Measurements from ENCODE around the gene UFC1.

- TF ChIP-seq CTCF (IDR thresholded peaks at IDR 0.05 in 2 of 3, conservative IDR thresholded peaks at IDR 0.05 in 1 of 3; ENCODE audit: borderline replicate concordance in 1 of 3, insufficient read depth in 1 of 3, low read depth in 2 of 3, low read length in 2 of 3): no peak
- TF ChIP-seq EZH2 (IDR thresholded peaks at IDR 0.05): no peak
- TF ChIP-seq POLR2A (IDR thresholded peaks at IDR 0.05; ENCODE audit: borderline replicate concordance, extremely low read depth, insufficient read depth, insufficient read length): no peak
- no peak for TF ChIP-seq ZNF274 (IDR thresholded peaks at IDR 0.05; ENCODE audit: low read depth, low read length)
- no peak for TF ChIP-seq TCF7L2 (IDR thresholded peaks at IDR 0.05; ENCODE audit: borderline replicate concordance, extremely low read depth, insufficient read depth, insufficient read length)
- no peak for TF ChIP-seq ZFX (IDR thresholded peaks at IDR 0.05)
These were observed 4.1 kb downstream of the UFC1 start for GRCh38 chr1:161157867-161158266.
